A673 (cell line): Measurements from ENCODE around the gene GRB10. TPM values are rescaled to one million over a fixed set of nuclear protein-coding genes. Genes with fewer than 3 reads are reported as not detected.

Experiments
- BruUV-seq: library from RNA; stranded (reverse); fragments of 400-500 nt; replicated peaks from 2 replicates; lab custom pipeline; 2021; lab: Mats Ljungman, UMichigan
- CTCF ChIA-PET: fragments of 300-600 bp; sonication (Branson Sonifier 250); formaldehyde crosslinking; loops from one replicate; lab custom pipeline; 2022; ENCODE audit warnings: antibody characterized with exemption; lab: Charles Lee
- POLR2A ChIA-PET: fragments of 300-600 bp; sonication (Branson Sonifier 250); formaldehyde crosslinking; loops from one replicate; lab custom pipeline; 2022; ENCODE audit warnings: antibody characterized with exemption; ENCODE audit not compliant: low non-redundant PET; lab: Charles Lee
- DNase-seq: peaks from one replicate; pipeline ENCODE4 v3.0.0-alpha.2; 2015; ENCODE audit warnings: low spot score
- H3K27ac ChIP-seq: fragments of 200-600 bp; sonication (generic); 2 replicates; pipeline ENCODE4 v1.5.1; 2016; ENCODE audit warnings: mixed run types, low read depth, mild to moderate bottlenecking, mixed read lengths, antibody characterized with exemption, low read length; ENCODE audit not compliant: poor library complexity, severe bottlenecking
- H3K27me3 ChIP-seq: fragments of 200-600 bp; sonication (generic); replicated peaks from 2 replicates; pipeline ENCODE4 v1.6.1; 2017; ENCODE audit warnings: mixed run types, low read depth, mild to moderate bottlenecking, mixed read lengths, antibody characterized with exemption, low read length; ENCODE audit not compliant: insufficient read depth, poor library complexity
- H3K36me3 ChIP-seq: fragments of 200-600 bp; sonication (generic); 2 replicates; pipeline ENCODE4 v1.6.1; 2016; ENCODE audit warnings: mixed run types, mild to moderate bottlenecking, mixed read lengths, antibody characterized with exemption, low read length; ENCODE audit not compliant: insufficient read depth, poor library complexity, severe bottlenecking
- H3K4me1 ChIP-seq: fragments of 200-600 bp; sonication (generic); 2 replicates; pipeline ENCODE4 v1.6.1; 2017; ENCODE audit warnings: mixed run types, mild to moderate bottlenecking, mixed read lengths, antibody characterized with exemption, low read length; ENCODE audit not compliant: insufficient read depth, poor library complexity, severe bottlenecking
- H3K4me3 ChIP-seq: fragments of 200-600 bp; sonication (generic); 2 replicates; pipeline ENCODE4 v1.5.1; 2016; ENCODE audit warnings: low read depth, mixed run types, mild to moderate bottlenecking, mixed read lengths, low read length; ENCODE audit not compliant: poor library complexity, severe bottlenecking
- H3K9me3 ChIP-seq: fragments of 200-600 bp; sonication (generic); 2 replicates; pipeline ENCODE4 v1.6.1; 2016; ENCODE audit warnings: mixed run types, low read depth, mild to moderate bottlenecking, mixed read lengths, antibody characterized with exemption, low read length; ENCODE audit not compliant: poor library complexity, severe bottlenecking
- CTCF ChIP-seq: fragments of 300-800, 200-600 bp; sonication (generic); conservative IDR thresholded peaks from 2 replicates; pipeline ENCODE4 v1.5.1; 2017; ENCODE audit warnings: low read depth, mild to moderate bottlenecking, antibody characterized with exemption, low read length, moderate library complexity, mixed read lengths
- EZH2 ChIP-seq: fragments of 200-600 bp; sonication (generic); IDR thresholded peaks from 2 replicates; pipeline ENCODE4 v1.6.1; 2017; ENCODE audit warnings: borderline replicate concordance, low read depth, mild to moderate bottlenecking, mixed read lengths, antibody characterized with exemption, low read length; ENCODE audit not compliant: poor library complexity, severe bottlenecking
- intact Hi-C: fragments of 100-400 bp; cut with micrococcal nuclease; formaldehyde crosslinking; loops from one replicate; pipeline ENCODE4 v1.10.0; 2022; ENCODE audit not compliant: unreplicated experiment
- total RNA-seq: library from RNA; stranded (reverse); gene quantifications from 2 replicates; pipeline ENCODE4 v1.2.3, GENCODE V29; 2021

Gene GRB10
- total RNA-seq, 1 experiment from 2014 or later = 0.41 TPM

GRCh38 chr7:50718311-50718710, 64.4 kb downstream of the GRB10 start:
- no peak for TF ChIP-seq CTCF
- no peaks in the 10 kb centered on the region for H3K36me3 ChIP-seq
- no peak overlapping the region for H3K27ac ChIP-seq
- no peak overlapping the region for H3K4me3 ChIP-seq
- H3K27me3 ChIP-seq = no peaks in the 10 kb centered on the region
- H3K9me3 ChIP-seq = peaks cover 5% of the 10 kb centered on the region
- DNase-seq = no peak
- no peaks in the 10 kb centered on the region for H3K4me1 ChIP-seq
- intact Hi-C loops = no loop called here
- no TSS peak for BruUV-seq
- ChIA-PET POLR2A (no interaction called here), CTCF (no interaction called here)

GRCh38 chr7:50717181-50717580, 65.5 kb downstream of the GRB10 start:
- BruUV-seq = no TSS peak
- no peak for DNase-seq
- H3K27ac ChIP-seq = no peak overlapping the region
- no peaks in the 10 kb centered on the region for H3K4me1 ChIP-seq
- intact Hi-C loops = no loop called here
- H3K9me3 ChIP-seq = peaks cover 5% of the 10 kb centered on the region
- H3K27me3 ChIP-seq = no peaks in the 10 kb centered on the region
- no peak overlapping the region for H3K4me3 ChIP-seq
- no peaks in the 10 kb centered on the region for H3K36me3 ChIP-seq
- ChIA-PET CTCF (no interaction called here), POLR2A (no interaction called here)
- TF ChIP-seq EZH2 (no peak), CTCF (no peak)

- DNase-seq = no peak
- ChIA-PET CTCF (no interaction called here), POLR2A (no interaction called here)
- Histone ChIP-seq H3K9me3 (no peaks in the 10 kb centered on the region), H3K27me3 (no peaks in the 10 kb centered on the region), H3K4me3 (no peak overlapping the region), H3K27ac (no peak overlapping the region), H3K36me3 (no peaks in the 10 kb centered on the region), H3K4me1 (no peaks in the 10 kb centered on the region)
- BruUV-seq = no TSS peak
- TF ChIP-seq EZH2 (no peak), CTCF (no peak)
- intact Hi-C loops = no loop called here
Observed at GRCh38 chr7:50714857-50715256, 67.8 kb downstream of the GRB10 start.
